Middle frontal gyrus (tissue), 1 donor: Measurements from ENCODE around the gene ZFP36L1.

Experiments used
- DNase-seq: peaks from one replicate; pipeline ENCODE4 v3.0.0-alpha.2; 2015; ENCODE audit warnings: low spot score; ENCODE audit errors: extremely low spot score

The ZFP36L1 gene

DNA sequence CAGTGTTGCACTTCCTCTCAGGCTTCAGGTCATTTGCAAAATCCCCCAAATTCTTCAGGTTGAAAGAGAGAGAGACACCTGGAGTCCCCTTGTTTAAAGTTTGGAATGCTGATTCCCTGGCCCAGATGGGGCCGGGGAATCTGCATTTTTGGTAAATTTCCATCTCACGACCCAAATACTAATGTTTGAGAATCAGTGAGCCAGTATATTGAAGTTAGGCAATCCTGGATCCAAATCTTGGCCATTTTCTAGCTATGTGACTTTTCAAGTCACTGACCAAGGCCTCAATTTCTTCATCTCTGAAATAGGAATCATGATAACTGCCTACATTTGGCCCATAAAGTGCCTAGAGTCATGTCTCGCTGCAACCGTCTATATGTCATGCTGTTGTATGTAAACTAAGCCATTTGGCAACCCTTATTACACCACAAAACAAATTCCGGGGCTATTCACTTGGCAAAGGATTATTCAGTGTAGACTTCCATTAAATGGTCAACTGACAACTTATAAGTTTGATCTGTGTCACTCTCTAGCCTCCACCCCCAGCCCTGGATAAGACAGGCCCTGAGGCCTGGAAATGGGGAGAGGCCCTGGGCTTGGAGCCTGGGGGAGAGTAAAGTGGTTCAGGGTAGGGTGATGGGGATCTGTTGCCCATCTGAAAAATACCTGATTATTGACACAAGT lies 3.7 kb upstream of the ZFP36L1 start:
- DNase-seq: no peak

- no peak for DNase-seq
These were observed 2.9 kb upstream of the ZFP36L1 start for GRCh38 chr14:68795597-68796417.

DNA sequence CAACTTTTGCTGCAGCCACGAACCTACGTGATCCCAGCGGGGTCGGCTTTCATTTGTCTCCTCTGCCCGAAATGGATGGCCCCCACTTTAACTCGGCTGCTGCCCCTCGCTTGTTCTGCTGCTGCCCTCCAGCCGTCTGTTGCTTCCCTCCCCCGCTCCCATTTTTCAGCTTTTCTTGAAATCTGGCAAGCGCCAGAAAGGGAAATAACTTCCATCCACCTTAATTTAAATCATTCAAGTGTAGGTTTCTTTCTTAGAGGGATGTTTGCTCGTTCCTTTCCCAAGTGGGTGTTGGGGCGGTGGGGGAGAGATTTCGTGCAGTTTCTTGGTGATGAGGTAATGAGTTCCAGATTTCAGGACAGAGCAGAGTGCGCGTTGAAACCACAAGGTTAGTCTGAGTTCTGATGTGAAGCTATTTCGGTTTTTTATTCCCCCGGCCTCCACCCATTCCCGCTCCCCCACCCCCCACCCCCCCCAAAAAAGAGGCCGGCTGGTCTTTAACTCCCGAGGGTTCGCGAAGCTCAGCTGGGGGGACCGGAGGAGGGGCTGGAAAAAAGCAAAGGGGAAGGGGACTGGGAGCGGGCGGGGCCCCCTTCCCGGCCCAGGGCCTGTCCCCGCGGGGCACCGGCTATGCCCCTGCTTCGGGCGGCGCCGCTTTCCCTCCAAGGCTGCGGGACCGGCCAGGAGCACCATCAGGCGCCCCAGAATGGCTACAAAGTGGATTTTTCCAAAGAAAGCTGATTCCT lies 2.2 kb upstream of the ZFP36L1 start:
- DNase-seq: no peak

- DNase-seq: no peak
These were observed 1.4 kb upstream of the ZFP36L1 start for GRCh38 chr14:68794130-68794850.

- no peak for DNase-seq
These were observed 865 bp upstream of the ZFP36L1 start for GRCh38 chr14:68793734-68794129.

GRCh38 chr14:68792678-68792978 lies 239 bp downstream of the ZFP36L1 start:
- DNase-seq: no peak

GRCh38 chr14:68791902-68792677 lies 777 bp downstream of the ZFP36L1 start:
- no peak for DNase-seq

- DNase-seq: no peak
These were observed 1.6 kb downstream of the ZFP36L1 start for GRCh38 chr14:68791078-68791901.

DNA sequence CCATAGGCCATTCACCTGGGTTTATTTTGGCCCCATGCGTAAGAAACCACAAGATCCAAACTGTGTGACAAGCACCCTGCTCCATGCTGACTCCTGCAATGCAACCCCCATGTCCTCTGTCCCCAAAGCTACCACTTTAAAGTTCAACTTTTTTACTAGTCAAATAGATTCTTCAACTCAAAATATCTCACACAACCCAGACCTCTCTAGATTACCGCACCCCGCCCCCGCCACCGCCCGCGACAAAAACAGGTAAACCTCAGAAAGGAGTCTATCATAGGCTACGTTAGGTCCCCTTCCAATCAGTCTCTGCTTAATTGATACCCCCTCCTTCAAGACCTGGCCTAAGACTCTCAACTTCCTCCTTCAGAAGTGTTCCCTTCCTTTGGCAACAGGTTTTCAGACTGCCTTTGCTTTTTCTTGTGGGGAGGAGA lies 2.2 kb downstream of the ZFP36L1 start:
- DNase-seq: no peak

DNA sequence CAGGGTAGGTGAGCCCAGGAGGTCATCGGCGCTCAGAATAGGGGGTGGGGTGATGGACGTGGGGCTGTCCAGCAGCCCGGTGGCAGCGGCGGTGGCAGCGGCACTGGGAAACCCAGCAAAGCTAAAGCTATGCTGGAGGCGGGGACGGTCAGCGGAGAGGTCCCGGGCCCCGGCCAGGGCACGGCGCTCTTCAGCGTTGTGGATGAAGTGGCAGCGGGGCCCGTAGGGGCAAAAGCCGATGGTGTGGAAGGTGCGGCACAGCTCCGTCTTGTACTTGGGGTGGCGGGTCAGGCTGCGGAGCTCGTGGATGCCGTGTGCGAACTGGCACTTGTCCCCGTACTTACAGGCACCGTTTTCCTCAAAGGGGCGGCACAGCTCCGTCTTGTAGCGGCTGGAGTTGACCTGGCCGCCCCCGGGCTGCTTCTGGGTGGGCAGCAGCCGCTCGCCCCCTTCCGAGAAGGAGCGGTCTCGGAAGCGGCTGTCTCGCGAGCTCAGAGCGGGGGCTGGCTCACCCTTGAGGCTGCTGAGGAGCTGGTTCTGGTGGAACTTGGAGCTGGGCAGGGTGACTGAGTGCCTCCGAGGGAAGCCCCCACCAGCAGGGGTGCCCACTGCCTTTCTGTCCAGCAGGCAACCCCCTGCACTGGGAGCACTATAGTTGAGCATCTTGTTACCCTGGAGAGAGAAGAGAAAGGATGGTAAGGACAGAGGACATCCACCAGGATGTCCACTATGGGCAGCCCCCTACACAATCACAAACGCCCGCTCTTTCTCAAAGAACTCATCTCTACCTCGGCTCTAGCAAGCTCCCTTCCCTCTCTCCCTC lies 2.8 kb downstream of the ZFP36L1 start:
- DNase-seq: no peak

DNA sequence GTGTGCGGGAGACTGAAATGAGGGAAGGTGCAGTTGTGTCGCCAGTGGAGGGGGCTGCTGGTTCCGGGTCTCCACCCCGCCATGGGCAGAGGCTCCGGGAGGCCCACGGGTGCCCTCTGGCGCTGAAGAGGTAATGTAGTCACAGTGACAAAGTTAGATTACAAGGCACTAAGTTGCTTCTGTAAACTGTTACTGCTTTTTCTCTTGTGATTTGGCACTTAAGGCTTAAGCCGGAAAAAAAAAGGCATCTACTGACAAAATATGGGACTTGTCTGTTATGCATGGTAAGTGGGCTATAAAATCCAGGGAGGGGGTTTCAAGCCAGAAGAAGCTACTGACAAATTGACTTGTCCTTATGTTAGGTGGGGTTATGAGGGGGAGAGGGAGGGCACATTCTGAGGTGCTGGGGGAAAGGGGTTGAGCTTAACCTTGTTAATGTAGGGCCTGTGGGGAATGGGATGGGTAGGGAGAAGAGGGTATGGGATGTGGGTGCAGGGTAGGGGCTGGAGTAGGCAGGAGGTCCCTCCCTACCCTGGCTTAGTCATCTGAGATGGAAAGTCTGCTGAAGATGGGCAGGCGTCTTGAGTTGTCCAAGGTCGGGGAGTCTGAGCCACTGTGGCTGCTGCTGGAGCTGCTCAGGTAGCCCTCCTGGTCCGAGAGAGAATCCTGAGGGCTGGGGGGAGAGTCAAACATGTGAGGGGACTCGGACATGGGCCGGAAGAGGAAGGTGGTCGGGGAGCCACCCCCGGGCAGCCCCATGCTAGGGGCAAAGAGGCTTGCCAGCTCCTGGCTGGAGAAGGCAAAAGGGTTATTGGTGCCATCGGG lies 3.7 kb downstream of the ZFP36L1 start:
- peak; percentile 52 for DNase-seq

DNA sequence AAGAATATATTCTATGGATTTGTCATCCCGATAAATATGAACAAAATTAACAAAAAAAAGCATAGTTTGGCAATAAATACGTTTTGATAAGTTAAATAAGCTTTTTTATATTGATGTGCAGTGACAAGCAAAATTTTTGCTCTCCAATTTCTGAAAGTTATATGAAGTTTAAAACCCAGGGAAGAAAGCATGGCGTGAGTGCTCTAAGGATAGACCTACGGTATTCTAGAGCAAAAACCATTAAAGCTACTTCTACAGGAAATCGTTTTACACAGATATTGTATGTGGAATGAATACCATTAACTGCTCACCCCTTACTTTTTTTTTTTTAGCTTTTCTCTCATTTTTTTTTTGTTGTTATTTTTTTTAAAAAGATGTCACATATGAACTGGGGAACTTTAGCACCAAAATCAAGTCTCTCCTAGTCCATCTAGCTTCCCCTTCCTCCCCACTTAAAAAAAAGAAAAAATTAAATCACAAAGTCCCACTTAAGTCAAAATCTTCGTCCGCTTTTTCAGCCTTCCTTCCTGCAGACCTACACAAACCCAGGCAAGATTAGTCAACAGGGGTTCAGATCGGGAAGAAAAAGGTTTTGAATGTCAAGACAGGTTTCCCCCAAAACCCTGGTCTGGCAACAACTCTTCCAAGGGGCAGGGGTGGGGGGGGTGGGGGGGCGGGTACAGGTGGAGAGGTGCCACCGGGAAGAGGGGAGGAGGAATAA lies 4.4 kb downstream of the ZFP36L1 start:
- DNase-seq: no peak

DNA sequence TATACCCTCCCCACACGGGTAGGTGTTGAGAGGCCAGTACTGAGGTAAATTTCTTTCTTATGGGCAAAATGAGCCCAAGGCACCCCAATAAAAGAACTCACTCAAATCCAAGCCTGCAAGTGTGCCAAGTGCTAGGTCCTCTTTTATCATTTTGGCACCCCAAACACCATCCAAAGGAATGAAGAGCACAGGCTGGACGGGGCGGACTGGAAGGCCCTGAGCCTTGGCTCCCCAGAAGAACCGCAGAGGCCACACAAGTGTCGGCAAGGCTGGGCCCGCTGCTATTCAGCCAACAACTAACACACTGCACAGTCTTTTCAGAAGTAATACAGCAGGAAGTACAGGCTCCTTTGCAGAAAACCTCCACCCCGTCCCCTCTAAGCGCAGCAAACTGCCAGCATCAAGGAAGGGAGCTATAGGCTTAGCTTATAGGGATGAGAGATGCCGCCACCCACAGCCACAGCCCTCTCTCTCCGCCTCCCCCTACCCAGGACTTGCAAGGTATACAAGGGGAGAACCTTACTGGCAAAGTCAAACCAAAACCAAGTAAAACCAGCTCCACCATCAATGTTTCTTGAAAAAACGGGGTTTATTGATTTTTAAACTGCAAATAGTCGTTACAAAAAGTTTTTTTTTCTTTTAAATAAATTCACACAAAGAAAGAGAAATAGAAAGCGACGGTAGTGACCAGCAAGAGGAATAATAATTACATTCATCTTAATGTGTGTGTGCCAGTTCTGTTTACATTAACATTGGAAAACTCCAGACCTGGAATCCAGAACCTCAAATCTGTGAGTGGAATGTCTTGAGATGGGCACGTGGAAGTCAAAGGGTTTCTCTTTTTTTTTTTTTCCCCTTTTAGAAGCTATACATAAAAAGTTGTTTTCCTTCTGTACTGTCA lies 5.5 kb downstream of the ZFP36L1 start:
- no peak for DNase-seq

DNA sequence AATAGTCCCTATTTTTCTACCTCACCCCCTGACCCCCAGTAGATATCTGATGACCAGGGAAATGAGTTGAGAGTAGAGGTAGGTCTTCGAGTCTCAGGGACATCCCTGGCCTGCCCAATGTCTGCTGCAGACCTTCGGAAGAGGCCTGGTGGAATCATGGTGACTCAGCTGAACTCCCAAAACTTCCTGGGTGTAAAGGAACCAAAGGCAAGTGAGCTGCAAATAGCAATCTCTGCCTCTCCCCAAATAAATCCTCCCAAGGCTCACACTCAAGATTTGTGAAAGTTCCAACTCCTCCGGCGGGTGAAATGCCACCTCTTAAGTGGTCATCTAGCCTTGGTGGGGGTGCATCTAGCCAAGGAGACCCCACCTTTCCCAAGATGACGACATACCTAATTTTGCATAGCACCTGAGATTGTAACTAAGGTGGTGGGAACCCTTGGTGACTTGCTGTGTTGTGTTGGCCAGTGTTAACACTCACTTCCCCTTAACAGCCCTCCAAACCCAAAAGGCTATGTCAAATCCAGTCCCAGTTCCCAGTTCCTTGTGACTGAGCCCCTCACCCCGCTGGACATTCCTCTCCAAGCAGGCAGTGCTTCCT lies 6.3 kb downstream of the ZFP36L1 start:
- no peak for DNase-seq

- DNase-seq: no peak
These were observed 7.1 kb downstream of the ZFP36L1 start for GRCh38 chr14:68785534-68786490.
